Measurements from ENCODE around the gene DMKN. TPM values are rescaled to one million over a fixed set of nuclear protein-coding genes. Genes with fewer than 3 reads are reported as not detected.

The DMKN gene
- total and polyA plus RNA-seq, 9 of the 15 experiments (the other 6 are each of a cell fraction or from before 2014, with no cell fraction given) = 0.36 to 0.53 TPM; not detected in 7

DNA sequence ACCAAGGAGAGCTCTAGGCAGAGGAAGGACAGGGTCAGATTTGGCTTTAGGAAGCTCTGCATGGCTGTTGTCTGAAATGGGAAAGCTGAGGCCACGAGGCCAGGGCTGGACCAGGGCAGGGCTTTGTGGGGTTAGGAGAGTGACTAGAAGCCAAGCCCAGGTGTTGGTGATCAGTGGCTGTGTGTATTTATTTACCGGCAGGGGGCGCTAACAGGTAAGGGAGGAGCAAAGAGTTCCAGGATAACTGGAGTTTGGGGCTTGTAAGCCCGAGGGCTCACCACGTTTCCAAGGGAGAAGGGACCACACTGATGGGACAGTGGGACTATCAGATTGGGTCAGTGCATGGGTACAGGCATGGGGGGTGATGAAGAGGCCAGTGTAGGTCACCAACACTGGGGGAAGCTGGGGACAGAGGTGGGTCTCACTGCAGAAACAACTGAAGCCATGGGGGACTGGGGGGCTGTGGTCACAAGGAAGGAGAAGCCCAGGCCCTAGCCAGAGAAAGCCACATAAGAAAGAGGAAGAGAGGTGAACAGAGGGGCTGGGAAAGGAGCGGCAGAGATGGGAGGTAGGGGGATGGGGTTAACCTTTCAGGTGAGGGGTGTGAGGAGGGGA is 35.8 kb upstream of the DMKN start (continued):
- TF ChIP-seq CREB5 (CRISPR knock-in tag; IDR thresholded peaks at IDR 0.05) = no peak
- 0 out of 2 replicates have a peak, but pooled peaks have one; percentile 17 for TF ChIP-seq JUND (IDR thresholded peaks at IDR 0.05; ENCODE audit: borderline replicate concordance, low read depth, low read length)
- TF ChIP-seq JUND (tag; IDR thresholded peaks at IDR 0.05; ENCODE audit: borderline replicate concordance, low read depth, low read length) = no peak

DNA sequence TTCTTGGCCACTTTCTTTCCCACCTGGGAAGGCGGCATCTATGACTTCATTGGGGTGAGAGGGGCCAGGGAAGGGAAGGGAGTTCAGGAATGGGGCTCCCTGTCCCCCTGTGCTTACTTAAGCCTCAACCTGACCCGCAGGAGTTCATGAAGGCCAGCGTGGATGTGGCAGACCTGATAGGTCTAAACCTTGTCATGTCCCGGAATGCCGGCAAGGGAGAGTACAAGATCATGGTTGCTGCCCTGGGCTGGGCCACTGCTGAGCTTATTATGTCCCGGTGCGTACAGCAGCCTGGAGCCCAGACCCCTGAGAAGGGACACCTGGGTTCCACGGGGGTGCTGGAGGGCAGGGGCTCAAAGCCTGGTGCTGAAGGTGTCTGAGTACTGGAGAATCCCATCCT is 33.1 kb upstream of the DMKN start:
- peaks cover 16 to 44% of the 10 kb centered on the region in 2 experiments; a peak in 4 of 5 replicates for H3K4me1 ChIP-seq (replicated peaks in 1 of 2; ENCODE audit: control insufficient read depth in 2 of 2, insufficient read depth in 2 of 2, low read length in 2 of 2)
- DNase-seq (ENCODE audit: extremely low read depth in 1 of 4, low spot score in 3 of 4) (no peak), ATAC-seq (no peak), FAIRE-seq (peak; percentile 26)
- in situ Hi-C loops (cut with MboI) = no loop called here
- no peak overlapping the region for H2AFZ ChIP-seq (ENCODE audit: low read depth, low read length)
- peaks cover 9% of the 10 kb centered on the region for H4K20me1 ChIP-seq (replicated peaks; ENCODE audit: control insufficient read depth, insufficient read depth, low read length)
- TSS peak; percentile 65 for BruUV-seq (replicated peaks)
- peak overlapping the region; percentile 96 for H3K4me3 ChIP-seq
- H3K9ac ChIP-seq (ENCODE audit: insufficient read depth in 1 of 2, low read depth in 2 of 2, low read length in 2 of 2) = peak overlapping the region; percentile 93
- POLR2A ChIA-PET = no interaction called here
- peaks cover 13% of the 10 kb centered on the region for H3K9me1 ChIP-seq (ENCODE audit: control insufficient read depth, insufficient read depth, low read length)
- H3K4me2 ChIP-seq (ENCODE audit: insufficient read depth, low read length) = peak overlapping the region; percentile 100
- peaks cover 36% of the 10 kb centered on the region for H3K79me2 ChIP-seq (ENCODE audit: control insufficient read depth, insufficient read depth, low read length)
- intact Hi-C loops (cut with micrococcal nuclease) = no loop called here
- peak overlapping the region; percentile 90; the same call in 2 of the 3 replicates for H3K27ac ChIP-seq (ENCODE audit: extremely low read depth, low read depth, low read length)
- TF ChIP-seq SAP30 (IDR thresholded peaks at IDR 0.05; ENCODE audit: borderline replicate concordance, insufficient read depth, low read depth, low read length, poor library complexity, severe bottlenecking) = no peak
- TF ChIP-seq RBFOX2 (IDR thresholded peaks at IDR 0.05; ENCODE audit: low read depth, low read length) = 0 out of 2 replicates have a peak, but pooled peaks have one; percentile 29
- WGBS (ENCODE audit: insufficient coverage, low coverage, missing lambda C conversion rate) = 59% methylated on average over 8 of the region's 8 CpGs
- peaks cover 56% of the 10 kb centered on the region; the same call in 2 of the 3 replicates for H3K36me3 ChIP-seq (ENCODE audit: control insufficient read depth, insufficient read depth, low read length)
- CTCF ChIA-PET (ENCODE audit: low intra/inter-chr PET ratio) = no interaction called here
- no peaks in the 10 kb centered on the region for H3K9me3 ChIP-seq (replicated peaks; ENCODE audit: control insufficient read depth, insufficient read depth, low read depth, low read length)
- H3K27me3 ChIP-seq (ENCODE audit: control insufficient read depth in 2 of 2, insufficient read depth in 2 of 2, low read length in 2 of 2) = no peaks in the 10 kb centered on the region
